ENCODE results near the gene GRP.

The GRP gene

GRCh38 chr18:59267503-59268126, 47.7 kb downstream of the GRP start:
- DNase-seq (ENCODE audit: low spot score): no peak

GRCh38 chr18:59268127-59268720, 48.3 kb downstream of the GRP start:
- DNase-seq (ENCODE audit: low spot score): no peak

GRCh38 chr18:59268721-59269562, 49.0 kb downstream of the GRP start:
- DNase-seq (ENCODE audit: low spot score): no peak

DNA sequence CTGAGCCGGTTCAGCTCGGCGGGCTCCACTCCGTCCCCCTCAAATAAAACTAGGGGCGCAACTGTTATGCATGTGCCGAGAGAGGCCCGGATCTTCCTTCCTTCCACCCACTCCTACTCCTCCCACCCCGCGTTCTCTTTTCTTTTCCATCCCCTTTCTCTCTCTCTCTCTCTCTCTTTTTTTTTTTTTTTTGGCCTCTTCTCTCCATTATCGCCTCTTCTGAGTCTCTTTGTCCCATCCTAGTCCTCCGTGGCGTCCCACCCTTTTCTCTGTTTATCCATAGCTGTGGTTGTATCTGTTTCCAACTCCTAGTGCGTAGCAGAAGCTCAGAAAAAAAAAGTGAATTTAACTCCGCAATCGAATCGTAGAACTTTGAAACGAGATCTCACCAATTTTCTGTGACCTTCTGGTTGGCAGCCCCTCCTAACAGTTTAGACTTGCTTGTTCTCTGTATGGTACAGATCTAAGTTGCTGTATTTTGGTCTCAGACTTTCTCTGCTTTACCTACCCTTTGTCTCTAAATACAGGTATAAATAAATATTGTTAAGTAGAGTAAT, 49.7 kb downstream of the GRP start:
- no peak for DNase-seq (ENCODE audit: low spot score)

- no peak for DNase-seq (ENCODE audit: low spot score)
Measured at GRCh38 chr18:59270689-59271257, 50.8 kb downstream of the GRP start.

DNA sequence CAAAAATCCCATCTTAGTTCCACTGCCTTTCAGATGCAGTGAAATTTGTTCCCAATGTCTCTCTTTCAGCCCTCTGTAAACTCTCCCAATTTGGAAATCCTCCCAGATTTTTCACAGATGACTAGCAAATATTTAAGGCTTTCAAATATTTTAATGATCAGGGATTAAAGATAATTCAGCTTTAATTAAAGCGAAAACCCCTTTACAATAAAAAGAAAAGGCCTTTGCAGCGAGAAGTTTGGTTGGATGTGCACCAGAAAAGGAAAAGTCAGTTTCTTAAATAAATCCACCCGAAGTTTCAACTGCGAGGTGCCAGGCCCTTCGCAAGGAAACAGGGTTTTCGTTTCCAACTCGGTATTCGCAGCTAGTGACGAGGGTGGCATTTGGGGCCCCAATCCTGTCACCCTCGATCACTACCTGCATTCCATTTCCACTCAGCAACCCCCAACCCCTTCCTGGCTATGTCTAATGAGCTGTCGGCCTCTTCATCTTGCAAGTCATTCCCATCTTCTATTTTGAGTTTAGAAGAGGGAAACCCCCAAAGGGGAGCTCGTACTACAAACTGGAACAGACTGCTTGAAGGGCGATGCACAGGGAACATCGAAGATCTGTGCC, 51.8 kb downstream of the GRP start:
- no peak for DNase-seq (ENCODE audit: low spot score)

GRCh38 chr18:59272221-59272888, 52.4 kb downstream of the GRP start:
- no peak for DNase-seq (ENCODE audit: low spot score)

- DNase-seq (ENCODE audit: low spot score): no peak
Measured at GRCh38 chr18:59272891-59273758, 53.2 kb downstream of the GRP start, which contains the start of gene RAX. TSS of gene RAX (minus strand) at chr18:59273454. CDS start at chr18:59273206, 248 bp downstream.

DNA sequence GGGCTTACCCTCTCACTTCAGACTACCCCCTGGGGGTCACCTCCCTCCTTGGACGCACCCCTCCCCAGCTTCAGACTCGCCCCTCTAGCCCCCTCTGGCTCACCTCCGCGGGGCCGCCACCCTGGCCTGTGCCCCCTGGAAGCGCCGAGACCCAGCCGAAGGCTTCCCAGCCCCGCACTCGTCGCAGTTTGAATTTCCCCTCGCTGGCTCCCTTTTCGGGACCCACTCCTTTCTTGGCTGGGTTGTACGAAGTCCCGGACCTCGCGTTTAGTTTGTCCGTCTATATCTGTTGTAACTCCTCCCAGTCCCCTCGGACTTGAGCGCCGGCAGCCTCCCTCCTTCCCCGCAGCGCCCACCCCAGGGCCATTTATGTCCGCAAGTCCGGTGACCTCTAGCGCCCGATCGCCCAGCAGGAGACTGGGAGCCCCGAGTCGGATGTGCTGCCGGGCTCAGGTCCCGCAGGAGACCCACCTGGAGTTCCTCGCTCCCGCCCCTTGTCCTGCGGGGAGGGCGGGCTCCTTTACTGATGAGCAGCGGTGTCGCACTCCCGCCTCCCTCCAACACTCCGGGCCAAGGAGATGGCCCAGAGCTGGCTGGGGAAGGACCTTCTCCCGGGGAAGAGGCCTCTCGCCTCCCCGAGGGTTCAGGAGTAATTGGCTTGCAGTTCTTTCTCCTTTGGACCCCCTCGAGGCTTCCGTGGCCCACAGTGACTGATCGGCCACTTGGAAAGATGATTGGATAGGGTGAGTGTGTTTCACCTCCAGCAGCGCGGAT, 54.0 kb downstream of the GRP start:
- DNase-seq (ENCODE audit: low spot score): no peak

DNA sequence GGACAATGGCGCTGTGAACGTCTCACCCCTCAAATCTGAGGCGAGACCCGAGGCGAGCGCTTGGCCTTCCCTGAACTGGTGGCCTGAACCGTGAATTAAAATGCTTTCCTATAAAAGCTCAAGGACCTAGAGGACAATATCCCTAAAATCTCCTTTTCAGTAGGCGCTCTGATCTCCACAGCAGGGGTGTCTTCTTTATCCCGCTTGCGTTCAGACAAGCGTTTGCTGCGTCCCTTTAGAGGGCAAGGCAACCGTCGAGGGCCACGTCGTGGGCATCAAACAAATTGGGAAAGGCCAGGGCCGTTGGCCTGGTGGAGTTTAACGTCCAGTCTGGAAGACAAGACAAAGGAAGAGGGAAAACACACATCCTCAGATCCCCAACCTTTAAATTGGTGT, 54.6 kb downstream of the GRP start:
- no peak for DNase-seq (ENCODE audit: low spot score)

GRCh38 chr18:59275406-59275949, 55.5 kb downstream of the GRP start:
- DNase-seq (ENCODE audit: low spot score): no peak

DNA sequence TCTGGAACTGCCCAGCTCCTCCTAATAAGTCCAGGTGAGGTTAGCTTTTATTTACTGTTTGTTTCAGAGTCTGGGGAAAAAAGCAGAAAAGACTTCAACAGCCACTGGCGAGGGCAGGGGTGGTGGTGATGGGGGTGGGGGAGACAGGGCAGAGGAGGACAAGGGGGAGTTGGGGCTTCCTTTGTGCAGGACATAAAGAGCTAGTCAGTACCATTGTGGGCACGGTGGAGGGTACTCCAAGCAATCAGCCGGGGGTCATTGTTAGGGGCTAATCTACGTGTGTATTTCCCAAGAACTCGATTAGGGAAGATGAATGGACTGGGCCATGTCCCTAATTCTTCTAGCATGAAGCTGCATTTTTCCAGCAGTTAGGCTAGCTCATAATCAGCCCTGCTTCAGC, 56.1 kb downstream of the GRP start:
- no peak for DNase-seq (ENCODE audit: low spot score)

DNA sequence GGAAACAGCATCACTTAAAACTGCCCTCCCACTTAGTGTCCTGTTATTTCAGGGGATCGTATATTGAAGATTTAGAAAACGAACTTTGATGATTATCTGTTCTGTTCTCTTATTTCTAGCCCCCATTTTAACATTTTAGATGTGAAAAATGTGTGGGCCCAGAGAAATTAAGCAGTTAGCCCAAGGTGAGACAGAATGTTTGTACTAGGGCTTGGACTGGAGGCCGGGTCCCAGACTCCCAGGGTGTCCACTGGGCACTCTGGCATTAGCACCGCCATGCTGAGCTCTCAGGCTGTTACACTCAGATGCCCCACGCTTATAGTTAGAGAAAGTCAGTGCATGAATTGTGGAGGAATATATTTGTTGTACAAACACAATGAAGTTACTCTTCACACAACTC, 58.8 kb downstream of the GRP start:
- DNase-seq (ENCODE audit: low spot score): no peak

DNA sequence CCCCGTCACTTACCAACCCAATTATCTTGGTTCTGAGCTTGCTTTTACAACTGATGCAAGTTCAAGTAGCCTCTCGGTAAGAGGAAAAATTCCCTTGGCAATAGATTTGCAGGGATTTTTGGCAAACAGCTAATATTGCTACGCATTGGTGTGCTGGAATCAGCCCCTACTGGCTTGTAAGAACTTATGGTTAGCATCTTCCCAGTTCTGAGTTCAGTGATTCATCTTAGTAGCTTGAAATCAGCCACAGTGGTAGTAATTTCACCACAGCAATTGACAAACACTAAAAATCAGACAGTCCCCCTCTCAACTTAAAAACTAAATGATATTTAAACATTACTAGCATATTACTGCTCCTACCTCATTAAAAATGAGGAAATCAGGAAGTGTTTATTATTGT, 59.2 kb downstream of the GRP start:
- no peak for DNase-seq (ENCODE audit: low spot score)

DNA sequence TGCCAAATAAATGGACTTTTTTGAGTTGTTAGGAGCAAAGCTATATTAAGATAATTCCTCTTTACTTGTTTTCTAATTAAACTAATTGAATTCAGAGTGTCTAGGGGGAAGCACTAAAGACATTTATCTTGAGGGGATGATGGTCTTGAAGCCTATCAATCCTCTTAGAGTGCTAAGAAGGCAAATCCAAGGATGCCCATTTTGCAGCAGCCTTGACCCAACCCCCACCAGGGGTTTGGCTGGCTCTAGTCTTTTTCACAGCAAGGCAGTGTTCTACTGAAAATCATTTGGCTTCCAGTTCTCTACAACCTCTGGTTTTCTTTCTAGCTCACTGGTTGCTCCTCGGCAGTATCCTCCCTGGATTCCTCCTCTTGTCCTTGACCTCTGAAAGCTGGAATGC, 59.8 kb downstream of the GRP start:
- DNase-seq (ENCODE audit: low spot score): no peak
